Islet precursor cell (in vitro differentiated cells): ENCODE results near the gene ISOC1.

ENCODE experiments used
- DNase-seq: peaks from one replicate; pipeline ENCODE4 v3.0.0-alpha.2; 2018

Gene ISOC1

DNA sequence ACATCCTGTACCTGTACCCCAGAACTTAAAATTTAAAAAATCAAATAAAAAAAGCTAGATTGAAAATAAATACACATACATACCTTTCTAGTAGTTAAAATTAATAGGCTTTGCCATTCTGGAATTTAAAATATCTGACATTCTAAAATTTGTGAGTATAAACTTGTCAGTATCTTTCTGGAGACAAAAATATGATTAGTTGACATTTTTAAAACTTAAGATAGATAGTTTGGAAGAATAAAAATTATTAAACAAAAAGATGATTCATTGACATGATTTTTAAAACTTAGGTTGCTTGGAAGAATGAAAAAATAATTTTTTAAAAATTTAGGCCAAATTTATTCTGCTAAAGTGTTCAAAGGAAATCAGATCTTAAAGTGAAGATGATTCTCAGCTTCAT lies 43.1 kb downstream of the ISOC1 start:
- DNase-seq, result no peak

GRCh38 chr5:129141078-129141477 lies 46.5 kb downstream of the ISOC1 start:
- DNase-seq, result no peak

- DNase-seq, result no peak
These were observed 47.1 kb downstream of the ISOC1 start for GRCh38 chr5:129141696-129142095.

DNA sequence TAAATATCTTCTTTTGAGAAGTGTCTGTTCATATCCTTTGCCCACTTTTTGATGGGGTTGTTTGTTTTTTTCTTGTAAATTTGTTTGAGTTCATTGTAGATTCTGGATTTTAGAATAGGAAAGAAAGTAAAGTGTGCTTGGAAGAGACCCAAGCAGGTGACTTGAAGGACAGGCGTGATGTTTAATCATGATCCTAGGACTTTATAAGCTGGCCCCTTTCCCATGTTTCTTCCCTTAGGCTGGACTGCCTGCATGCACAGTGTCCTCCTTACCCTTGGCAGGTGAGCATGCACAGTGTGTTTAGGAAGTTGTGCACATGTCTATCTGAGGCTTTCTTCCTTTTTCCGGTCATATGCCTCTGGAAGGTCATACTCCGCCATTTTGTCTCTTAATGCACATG lies 61.3 kb downstream of the ISOC1 start:
- DNase-seq, result no peak

DNA sequence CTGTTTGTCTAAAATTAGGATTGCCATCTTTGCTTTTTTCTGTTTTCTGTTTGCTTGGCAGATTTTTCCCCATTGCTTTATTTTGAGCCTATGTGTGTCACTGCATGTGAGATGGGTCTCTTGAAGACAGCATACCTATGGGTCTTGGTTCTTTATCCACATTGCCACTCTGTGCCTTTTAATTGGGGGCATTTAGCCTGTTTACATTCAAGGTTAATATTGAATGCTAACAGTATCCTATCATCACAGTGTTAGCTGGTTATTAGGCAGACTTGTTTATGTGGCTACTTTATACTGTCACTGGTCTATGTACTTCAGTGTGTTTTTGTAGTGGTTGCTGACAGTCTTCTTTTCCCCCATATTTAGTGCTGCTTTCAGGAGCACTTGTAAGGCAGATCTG lies 67.3 kb downstream of the ISOC1 start:
- no peak for DNase-seq
